Keratinocyte (primary cell): ENCODE data around the gene CLNK. TPM values are rescaled to one million over a fixed set of nuclear protein-coding genes. Genes with fewer than 3 reads are reported as not detected.
A peak's percentile ranks its signal among the peaks of the same experiment; 100 is the strongest.

ENCODE experiments used
- DNase-seq: peaks from one replicate; pipeline ENCODE4 v3.0.0-alpha.2; 2011; ENCODE audit warnings: low read depth, missing footprints, low spot score
- FAIRE-seq: peaks from 2 replicates; lab custom pipeline; 2011; peaks lifted over from hg19 to GRCh38; lab: Jason Lieb, UNC
- H2AFZ ChIP-seq: 2 replicates; pipeline ENCODE4 v1.6.0; 2012; ENCODE audit warnings: low read length, control low read depth, inconsistent platforms; ENCODE audit not compliant: control insufficient read depth
- H3K27ac ChIP-seq: 2 replicates; pipeline ENCODE4 v1.5.1; 2011; ENCODE audit warnings: low read length; ENCODE audit not compliant: control insufficient read depth, insufficient read depth
- H3K27me3 ChIP-seq: 3 replicates; pipeline ENCODE4 v1.6.0; 2011; ENCODE audit warnings: low read length; ENCODE audit not compliant: control insufficient read depth, insufficient read depth; ENCODE audit errors: extremely low read depth
- H3K36me3 ChIP-seq, 2 experiments: 2 replicates in 1 of 2; 3 replicates in 1 of 2; pipeline ENCODE4 v1.5.1; 2011; ENCODE audit warnings: low read length in 2 of 2, mild to moderate bottlenecking in 1 of 2; ENCODE audit not compliant: control insufficient read depth in 2 of 2, insufficient read depth in 2 of 2; ENCODE audit errors: extremely low read depth in 1 of 2
- H3K4me1 ChIP-seq: 3 replicates; pipeline ENCODE4 v1.5.1; 2011; ENCODE audit warnings: low read length; ENCODE audit not compliant: control insufficient read depth, insufficient read depth; ENCODE audit errors: extremely low read depth
- H3K4me2 ChIP-seq: 3 replicates; pipeline ENCODE4 v1.6.0; 2011; ENCODE audit warnings: low read depth, low read length; ENCODE audit not compliant: control insufficient read depth, insufficient read depth; ENCODE audit errors: extremely low read depth
- H3K4me3 ChIP-seq, 3 experiments: fragments of 200-600 bp in 1 of 3; sonication (generic) in 1 of 3; 2 replicates in 2 of 3; 3 replicates in 1 of 3; pipeline ENCODE4 v1.5.1; 2011 to 2016; ENCODE audit warnings: low read length in 3 of 3, mild to moderate bottlenecking in 3 of 3, control low read depth in 2 of 3, inconsistent platforms in 1 of 3, low read depth in 1 of 3, mixed read lengths in 1 of 3, mixed run types in 1 of 3, moderate library complexity in 1 of 3; ENCODE audit not compliant: control insufficient read depth in 2 of 3, insufficient read depth in 2 of 3; ENCODE audit errors: extremely low read depth in 1 of 3
- H3K79me2 ChIP-seq: 2 replicates; pipeline ENCODE4 v1.6.0; 2012; ENCODE audit warnings: low read length; ENCODE audit not compliant: control insufficient read depth, insufficient read depth
- H3K9ac ChIP-seq: 3 replicates; pipeline ENCODE4 v1.6.0; 2011; ENCODE audit warnings: low read length; ENCODE audit not compliant: control insufficient read depth, insufficient read depth; ENCODE audit errors: extremely low read depth
- H3K9me1 ChIP-seq: 3 replicates; pipeline ENCODE4 v1.6.0; 2011; ENCODE audit warnings: low read length; ENCODE audit not compliant: control insufficient read depth, insufficient read depth; ENCODE audit errors: extremely low read depth
- H3K9me3 ChIP-seq: 2 replicates; pipeline ENCODE4 v1.5.1; 2012; ENCODE audit warnings: low read depth, low read length; ENCODE audit not compliant: control insufficient read depth
- H4K20me1 ChIP-seq: 3 replicates; pipeline ENCODE4 v1.6.0; 2011; ENCODE audit warnings: low read length; ENCODE audit not compliant: control insufficient read depth, insufficient read depth; ENCODE audit errors: extremely low read depth
- EZH2 ChIP-seq: IDR thresholded peaks from one replicate; pipeline ENCODE4 v1.6.1; 2012; ENCODE audit warnings: inconsistent platforms, mild to moderate bottlenecking, low read length, moderate library complexity
- dilution Hi-C: fragments of 300-500 bp; cut with MboI; formaldehyde crosslinking; loops from one replicate; pipeline ENCODE4 v1.7.0; 2020; ENCODE audit warnings: low sequenced_read_pairs; ENCODE audit not compliant: extremely low pct_ligation_motif_present
- polyA plus RNA-seq, 5 experiments: library from polyadenylated mRNA; depleted of rRNA in 3 of 5; stranded (reverse) in 3 of 5; stranded (forward) in 1 of 5; unstranded in 1 of 5; fragments of >200 nt; gene quantifications; 1 replicate in 1 of 5; 2 replicates in 3 of 5; 3 replicates in 1 of 5; pipeline versions ENCODE4 v1.2.1 to v1.2.3, GENCODE V29; 2011 to 2012; ENCODE audit warnings: missing spikeins in 2 of 5, low read depth in 1 of 5, low replicate concordance in 1 of 5
- TF ChIP-seq, protein P1 (sequence below), 3 experiments: IDR thresholded peaks in 1 of 3; conservative IDR thresholded peaks in 1 of 3; optimal IDR thresholded peaks in 1 of 3; 2 replicates in 2 of 3; 3 replicates in 1 of 3; pipeline versions ENCODE3 to v1.5.1; 2011; ENCODE audit warnings: low read length in 3 of 3, mild to moderate bottlenecking in 3 of 3, moderate library complexity in 2 of 3, control low read depth in 1 of 3, inconsistent platforms in 1 of 3; ENCODE audit not compliant: insufficient read depth in 2 of 3; ENCODE audit errors: extremely low read depth in 1 of 3

The CLNK gene
- polyA plus RNA-seq, 1 donor (not counting 4 experiments of a cell fraction or from before 2014, with no cell fraction given), result not detected

DNA sequence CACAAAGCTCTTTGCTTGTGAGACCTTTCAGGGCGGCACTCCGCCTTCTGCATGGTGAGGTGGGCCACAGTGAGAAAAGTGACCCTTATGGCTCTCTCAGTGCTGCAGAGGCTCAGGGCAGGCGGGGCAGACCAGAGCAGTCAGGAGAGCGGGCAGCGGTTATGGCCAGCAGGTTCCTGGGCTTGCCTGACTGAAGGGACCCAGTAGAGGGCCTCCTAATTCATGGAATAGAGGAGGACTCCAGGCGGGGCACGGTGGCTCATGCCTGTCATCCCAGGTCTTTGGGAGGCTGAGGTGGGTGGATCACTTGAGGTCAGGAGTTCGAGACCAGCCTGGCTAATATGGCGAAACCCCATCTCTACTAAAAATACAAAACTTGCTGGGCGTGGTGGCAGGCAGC lies 91.4 kb downstream of the CLNK start:
- Histone ChIP-seq H3K9ac (no peak overlapping the region), H3K36me3 (no peaks in the 10 kb centered on the region), H4K20me1 (no peaks in the 10 kb centered on the region), H3K9me3 (no peaks in the 10 kb centered on the region), H3K4me3 (no peak overlapping the region), H2AFZ (no peak overlapping the region), H3K9me1 (no peaks in the 10 kb centered on the region), H3K27ac (no peak overlapping the region), H3K79me2 (no peaks in the 10 kb centered on the region), H3K4me2 (no peak overlapping the region), H3K4me1 (no peaks in the 10 kb centered on the region), H3K27me3 (no peaks in the 10 kb centered on the region)
- no peak for FAIRE-seq
- DNase-seq, result no peak
- TF ChIP-seq EZH2, result no peak
- TF ChIP-seq, protein P1, sequence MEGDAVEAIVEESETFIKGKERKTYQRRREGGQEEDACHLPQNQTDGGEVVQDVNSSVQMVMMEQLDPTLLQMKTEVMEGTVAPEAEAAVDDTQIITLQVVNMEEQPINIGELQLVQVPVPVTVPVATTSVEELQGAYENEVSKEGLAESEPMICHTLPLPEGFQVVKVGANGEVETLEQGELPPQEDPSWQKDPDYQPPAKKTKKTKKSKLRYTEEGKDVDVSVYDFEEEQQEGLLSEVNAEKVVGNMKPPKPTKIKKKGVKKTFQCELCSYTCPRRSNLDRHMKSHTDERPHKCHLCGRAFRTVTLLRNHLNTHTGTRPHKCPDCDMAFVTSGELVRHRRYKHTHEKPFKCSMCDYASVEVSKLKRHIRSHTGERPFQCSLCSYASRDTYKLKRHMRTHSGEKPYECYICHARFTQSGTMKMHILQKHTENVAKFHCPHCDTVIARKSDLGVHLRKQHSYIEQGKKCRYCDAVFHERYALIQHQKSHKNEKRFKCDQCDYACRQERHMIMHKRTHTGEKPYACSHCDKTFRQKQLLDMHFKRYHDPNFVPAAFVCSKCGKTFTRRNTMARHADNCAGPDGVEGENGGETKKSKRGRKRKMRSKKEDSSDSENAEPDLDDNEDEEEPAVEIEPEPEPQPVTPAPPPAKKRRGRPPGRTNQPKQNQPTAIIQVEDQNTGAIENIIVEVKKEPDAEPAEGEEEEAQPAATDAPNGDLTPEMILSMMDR (optimal IDR thresholded peaks at IDR 0.05 in 1 of 3, IDR thresholded peaks at IDR 0.05 in 1 of 3, conservative IDR thresholded peaks at IDR 0.05 in 1 of 3; ENCODE audit: extremely low read depth in 1 of 3, insufficient read depth in 2 of 3, low read length in 3 of 3), result peak in 2 of 3 experiments; percentile 8 to 21
- dilution Hi-C loops, result no loop called here

DNA sequence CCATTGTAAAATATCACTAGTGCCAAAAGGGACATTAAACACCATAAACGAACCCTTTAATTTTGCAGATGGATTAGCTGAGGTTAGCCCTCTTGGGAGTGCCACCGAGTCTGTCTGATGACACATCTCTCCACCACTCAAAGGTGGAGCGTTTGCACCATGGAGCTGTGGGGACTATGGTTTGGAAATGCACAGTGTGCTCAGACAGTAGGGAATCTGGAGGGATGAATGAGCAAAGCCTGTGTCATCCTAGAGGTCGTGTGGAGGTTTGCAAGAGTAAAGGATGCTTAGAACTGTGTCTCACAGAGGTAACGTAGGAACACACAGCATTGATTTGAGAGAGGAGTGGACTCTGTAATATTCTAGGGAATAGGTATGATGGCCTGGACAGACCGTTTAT lies 93.7 kb downstream of the CLNK start:
- FAIRE-seq, result no peak
- dilution Hi-C loops, result no loop called here
- Histone ChIP-seq H3K4me1 (no peaks in the 10 kb centered on the region), H2AFZ (no peak overlapping the region), H3K9me3 (no peaks in the 10 kb centered on the region), H3K27ac (no peak overlapping the region), H3K9ac (no peak overlapping the region), H3K4me3 (no peak overlapping the region), H3K27me3 (no peaks in the 10 kb centered on the region), H3K9me1 (no peaks in the 10 kb centered on the region), H3K4me2 (no peak overlapping the region), H3K36me3 (no peaks in the 10 kb centered on the region), H4K20me1 (no peaks in the 10 kb centered on the region), H3K79me2 (no peaks in the 10 kb centered on the region)
- TF ChIP-seq EZH2, result no peak
- TF ChIP-seq, protein P1 (optimal IDR thresholded peaks at IDR 0.05 in 1 of 3, IDR thresholded peaks at IDR 0.05 in 1 of 3, conservative IDR thresholded peaks at IDR 0.05 in 1 of 3; ENCODE audit: extremely low read depth in 1 of 3, insufficient read depth in 2 of 3, low read length in 3 of 3), result no peak
- no peak for DNase-seq
